GM18867 (cell line): ENCODE data around the gene SPAAR.
"Not testable (repeated sequence)": the region's sequence is repeated elsewhere in the genome, so short reads cannot be mapped to it uniquely, and the experiment has no call there.

Experiments used
- ATAC-seq: cut with Tn5 transposase; IDR thresholded peaks from one replicate; pipeline ENCODE4 v1.9.1; 2021; ENCODE audit warnings: mild to moderate bottlenecking, moderate library complexity; ENCODE audit not compliant: unreplicated experiment

Gene SPAAR

DNA sequence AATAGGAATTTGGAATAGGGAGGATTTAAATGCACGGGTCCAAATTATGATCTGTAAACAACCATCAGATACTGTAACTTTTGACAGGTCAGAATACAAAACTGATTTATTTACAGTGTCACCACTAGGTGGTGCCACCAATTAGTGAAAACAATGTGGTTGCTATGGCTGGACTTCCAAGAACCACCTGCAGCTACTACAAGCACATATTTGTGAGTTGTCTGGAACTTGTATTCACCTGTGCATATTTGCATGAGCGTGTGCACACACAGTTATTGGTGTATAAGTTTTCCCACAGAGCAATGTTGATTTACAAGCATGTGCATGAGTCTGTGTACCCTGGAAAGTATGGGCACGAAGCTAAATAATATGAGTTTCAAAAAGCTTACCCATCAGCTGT, 6.2 kb upstream of the SPAAR start:
- no peak for ATAC-seq

DNA sequence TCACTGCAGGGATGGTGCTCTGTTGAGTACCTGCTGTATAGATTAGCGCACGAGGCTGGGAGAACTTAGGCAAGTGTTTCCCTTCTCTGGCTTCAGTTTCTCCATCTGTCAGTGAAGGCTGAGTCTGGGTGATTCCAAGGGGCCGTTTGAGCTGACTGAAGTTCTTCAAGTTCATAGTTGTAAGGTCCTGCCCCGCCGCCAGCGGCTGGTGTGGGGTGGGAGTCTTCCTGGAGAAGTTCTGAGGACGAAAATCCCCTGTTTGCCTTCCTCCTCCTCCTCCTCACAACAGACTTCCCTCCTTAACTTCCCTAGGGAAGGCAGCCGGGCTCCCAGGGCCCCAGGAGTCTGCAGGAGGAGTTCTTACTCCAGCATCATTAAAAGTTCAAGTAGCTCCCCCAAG, 5.0 kb upstream of the SPAAR start:
- ATAC-seq, result no peak

- no peak for ATAC-seq
These were observed 4.1 kb upstream of the SPAAR start for GRCh38 chr9:35905051-35905781.

DNA sequence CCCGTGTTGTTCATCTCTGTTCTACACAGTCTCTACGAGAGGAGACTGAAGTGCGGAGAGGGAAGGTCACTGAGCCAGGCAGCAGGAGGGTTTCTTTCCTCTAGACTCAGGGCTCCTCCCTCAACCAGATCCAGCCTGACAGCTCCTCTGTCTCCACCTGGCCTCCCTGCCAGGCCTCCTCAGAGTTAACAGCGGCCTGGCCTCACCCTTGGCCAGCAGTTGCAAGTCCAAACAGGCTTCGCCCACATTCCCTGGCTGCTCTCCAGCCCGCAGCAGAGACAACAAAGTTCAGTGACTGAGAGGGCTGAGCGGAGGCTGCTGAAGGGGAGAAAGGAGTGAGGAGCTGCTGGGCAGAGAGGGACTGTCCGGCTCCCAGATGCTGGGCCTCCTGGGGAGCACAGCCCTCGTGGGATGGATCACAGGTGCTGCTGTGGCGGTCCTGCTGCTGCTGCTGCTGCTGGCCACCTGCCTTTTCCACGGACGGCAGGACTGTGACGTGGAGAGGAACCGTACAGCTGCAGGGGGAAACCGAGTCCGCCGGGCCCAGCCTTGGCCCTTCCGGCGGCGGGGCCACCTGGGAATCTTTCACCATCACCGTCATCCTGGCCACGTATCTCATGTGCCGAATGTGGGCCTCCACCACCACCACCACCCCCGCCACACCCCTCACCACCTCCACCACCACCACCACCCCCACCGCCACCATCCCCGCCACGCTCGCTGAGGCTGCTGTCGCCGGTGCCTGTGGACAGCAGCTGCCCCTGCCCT, 3.2 kb upstream of the SPAAR start, which contains the start of gene HRCT1:
Gene HRCT1 (plus strand): TSS at position 291 of the 768 bp plus-strand sequence. CDS start 86 bp downstream, at position 377.
- no peak for ATAC-seq

DNA sequence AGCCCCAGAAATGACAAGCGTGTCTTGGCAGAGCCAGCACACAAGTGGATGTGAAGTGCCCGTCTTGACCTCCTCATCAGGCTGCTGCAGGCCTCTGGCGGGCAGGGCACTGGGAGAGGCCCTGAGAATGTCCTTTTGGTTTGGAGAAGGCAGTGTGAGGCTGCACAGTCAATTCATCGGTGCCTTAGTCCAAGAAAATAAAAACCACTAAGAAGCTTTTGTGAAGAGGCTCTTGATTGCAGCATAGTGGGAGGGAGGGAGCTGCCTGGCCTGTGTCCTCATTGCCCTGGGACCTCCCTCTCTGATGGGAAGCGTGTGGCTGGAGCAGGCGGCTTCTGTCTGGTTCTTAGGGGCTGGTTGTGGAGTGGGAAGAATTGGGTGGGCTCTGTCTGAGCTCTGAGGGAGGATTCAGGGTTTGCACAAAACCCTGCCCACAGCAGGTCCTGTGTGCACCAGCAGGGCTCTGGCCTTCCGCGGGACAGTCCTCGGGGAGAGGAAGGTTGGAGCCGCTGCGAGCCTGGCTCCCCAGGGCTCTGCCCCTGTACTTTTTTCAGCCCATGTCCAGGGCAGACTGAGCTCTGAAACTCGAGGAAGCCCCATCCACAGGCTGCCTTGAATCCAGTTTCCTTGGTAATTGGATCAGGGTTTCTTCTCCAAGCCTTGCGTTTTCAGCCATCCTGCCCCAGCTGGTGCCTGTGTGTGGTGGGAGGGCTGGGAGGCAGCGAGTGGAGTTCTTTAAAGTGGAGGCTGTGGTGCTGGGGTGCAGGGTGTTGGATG, 2.2 kb upstream of the SPAAR start:
- ATAC-seq, result no peak

DNA sequence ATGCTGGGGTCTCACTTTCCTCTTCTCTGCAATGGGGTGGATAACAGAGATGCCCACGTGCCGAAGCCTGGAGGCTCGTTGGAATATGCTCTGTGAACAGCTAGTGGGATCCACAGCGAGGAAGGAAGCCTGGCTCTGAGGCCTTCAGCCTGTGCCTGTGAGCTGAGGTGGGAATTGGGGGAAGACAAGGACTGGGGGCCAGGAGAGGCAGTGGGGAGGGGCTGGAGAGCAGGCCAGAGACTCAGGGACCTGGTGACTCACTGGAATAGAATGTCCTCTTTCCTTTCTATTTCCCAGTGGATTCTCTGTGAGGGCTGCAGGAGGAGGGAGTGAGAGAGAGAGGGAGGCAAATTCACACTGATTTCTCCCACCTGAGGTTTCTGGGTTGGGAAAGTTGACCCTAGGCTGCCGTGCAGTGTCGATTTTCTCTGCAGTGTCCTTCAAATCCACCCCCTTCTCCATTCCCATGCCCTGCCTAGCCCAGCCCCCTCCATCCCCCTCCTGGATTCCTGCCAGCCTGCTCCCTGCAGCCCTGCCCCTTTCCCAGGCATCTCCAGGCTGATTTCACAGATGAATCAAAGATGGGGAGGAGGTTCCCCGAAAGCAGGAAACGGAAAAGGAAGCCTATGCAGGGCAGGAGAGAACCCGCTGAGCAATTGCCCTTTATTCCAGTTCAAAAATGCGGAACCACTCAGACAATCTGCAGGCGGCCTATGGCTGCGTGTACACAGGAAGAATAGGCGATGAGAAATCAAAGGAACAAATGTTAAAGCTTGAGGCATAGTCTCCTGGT, 1.4 kb upstream of the SPAAR start:
- ATAC-seq, result no peak

DNA sequence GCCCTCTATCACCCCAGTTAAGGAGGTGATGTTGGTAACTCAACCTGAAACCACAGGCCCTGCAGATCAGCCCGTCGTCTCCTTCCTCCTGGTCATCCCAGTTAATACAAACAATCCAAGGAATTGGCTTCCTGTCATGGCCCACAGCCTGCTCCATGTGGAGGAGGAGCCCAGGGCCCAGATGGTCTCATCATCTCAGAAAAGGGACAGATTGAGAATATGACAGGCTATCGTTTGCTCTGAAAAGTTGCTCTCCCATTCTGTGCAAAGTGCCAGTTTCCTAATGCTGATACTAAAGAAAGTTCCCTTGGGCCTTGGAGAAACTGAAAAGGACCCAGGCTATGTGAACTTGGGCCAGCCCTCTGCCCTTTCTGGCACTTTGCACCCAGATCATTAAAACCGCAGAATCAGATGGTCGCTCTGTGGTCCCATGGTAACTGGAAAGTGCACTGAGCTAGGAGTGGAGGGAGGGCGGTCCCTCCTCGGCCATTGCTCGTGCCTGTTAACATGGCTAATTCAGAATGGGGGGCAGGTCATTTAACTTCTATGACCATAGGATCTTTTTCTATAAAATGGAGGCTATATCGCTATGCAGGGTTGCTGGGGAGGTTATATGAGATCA, 675 bp upstream of the SPAAR start:
- ATAC-seq, result no peak

GRCh38 chr9:35909687-35910612, 660 bp downstream of the SPAAR start:
- no peak for ATAC-seq

GRCh38 chr9:35910613-35911359, 1.5 kb downstream of the SPAAR start:
- no peak for ATAC-seq

DNA sequence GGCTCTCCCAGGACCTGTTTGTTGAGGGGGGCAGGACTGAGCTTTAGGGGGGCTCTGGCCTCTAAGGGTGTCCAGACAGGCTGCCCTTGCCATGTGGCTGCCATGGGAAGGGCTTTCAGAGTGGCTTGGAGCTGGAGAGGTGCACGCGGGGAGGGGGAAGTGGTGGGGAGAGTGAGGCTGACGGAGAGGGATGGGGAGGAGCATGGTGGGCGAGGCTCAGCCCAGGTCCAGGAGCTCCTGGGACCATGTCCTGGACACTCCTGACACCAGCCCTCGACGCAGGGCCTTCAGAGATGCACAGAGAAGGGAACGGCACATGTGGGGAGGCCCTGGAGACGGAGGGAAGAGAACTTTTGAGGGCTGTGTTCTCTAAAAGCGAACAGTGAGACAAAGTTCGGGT, 2.4 kb downstream of the SPAAR start:
- no peak for ATAC-seq

DNA sequence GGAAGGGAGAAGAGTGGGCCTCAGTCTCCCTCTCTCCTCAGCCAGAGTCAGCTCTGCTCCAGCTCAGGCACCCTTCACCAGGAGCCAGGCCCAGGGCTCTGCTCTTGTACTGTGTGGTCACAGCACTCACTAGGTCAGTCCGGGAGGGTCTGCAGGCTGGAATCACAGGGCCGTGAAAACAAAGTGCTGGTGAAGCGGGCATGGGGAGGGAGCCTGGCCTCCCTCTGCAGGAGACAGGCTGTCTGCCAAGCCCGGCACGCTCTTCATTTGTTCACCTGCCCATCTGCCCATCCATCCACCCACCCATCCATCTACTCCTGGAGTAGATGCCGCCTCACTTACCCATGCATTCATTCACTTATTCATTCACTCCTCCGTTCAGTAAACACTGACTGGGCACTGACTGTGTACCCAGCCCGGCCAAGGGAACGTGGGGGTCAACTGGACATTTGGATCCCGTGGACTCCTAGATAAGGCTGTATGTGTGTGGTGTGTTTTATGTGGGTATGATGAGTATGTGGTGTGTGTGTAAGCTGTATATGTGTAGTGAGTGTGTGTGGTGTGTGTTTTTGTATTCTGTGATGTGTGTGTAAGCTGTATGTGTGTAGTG, 3.6 kb downstream of the SPAAR start:
- no peak for ATAC-seq

DNA sequence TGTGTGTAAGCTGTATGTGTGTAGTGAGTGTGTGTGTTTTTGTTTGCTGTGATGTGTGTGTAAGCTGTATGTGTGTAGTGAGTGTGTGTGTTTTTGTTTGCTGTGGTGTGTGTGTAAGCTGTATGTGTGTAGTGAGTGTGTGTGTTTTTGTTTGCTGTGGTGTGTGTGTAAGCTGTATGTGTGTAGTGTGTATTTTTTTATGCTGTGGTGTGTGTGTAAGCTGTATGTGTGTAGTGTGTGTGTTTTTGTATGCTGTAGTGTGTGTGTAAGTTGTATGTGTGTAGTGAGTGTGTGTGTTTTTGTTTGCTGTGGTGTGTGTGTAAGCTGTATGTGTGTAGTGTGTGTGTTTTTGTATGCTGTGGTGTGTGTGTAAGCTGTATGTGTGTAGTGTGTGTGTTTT, 4.1 kb downstream of the SPAAR start:
- not testable (repeated sequence) for ATAC-seq

DNA sequence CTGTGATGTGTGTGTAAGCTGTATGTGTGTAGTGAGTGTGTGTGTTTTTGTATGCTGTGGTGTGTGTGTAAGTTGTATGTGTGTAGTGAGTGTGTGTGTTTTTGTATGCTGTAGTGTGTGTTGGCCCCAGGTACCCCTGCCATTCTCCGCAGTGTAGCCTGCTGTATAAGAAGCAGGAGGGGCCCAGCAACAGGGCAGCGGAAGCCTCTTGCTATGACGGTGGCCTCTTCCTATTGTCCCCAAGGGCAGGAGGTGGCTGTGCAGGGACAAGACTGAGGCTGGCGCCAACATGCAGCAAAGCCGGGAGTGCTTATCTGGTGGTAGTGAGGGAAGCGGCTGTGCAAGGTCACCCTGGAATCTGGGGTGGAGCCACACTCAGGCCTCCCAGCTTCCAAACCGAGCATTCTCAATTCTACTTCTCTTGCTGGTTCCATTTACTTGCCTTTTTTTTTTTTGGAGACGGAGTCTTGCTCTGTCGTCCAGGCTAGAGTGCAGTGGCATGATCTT, 5.1 kb downstream of the SPAAR start:
- no peak for ATAC-seq

- ATAC-seq, result no peak
These were observed 6.5 kb downstream of the SPAAR start for GRCh38 chr9:35915681-35916294.

GRCh38 chr9:35917261-35917660, 8.0 kb downstream of the SPAAR start:
- ATAC-seq, result no peak

DNA sequence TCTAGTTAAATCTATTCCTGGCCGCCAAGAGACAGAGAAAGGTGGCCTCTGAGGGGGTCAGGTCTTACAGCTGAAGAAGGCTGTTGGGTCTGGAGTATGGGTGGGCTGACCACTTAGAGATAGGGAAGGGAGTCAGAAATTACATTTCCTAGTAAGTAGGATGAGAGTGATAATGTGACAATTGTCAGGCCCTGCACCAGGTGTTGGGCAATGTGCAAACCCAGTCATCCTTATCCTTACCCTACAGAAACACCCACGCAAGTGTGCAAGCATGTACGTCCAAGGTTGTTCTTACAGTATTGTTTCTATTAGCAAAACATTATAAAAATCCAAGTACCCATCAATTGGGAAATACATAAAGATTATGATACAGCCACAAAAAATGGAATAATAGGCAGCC, 9.5 kb downstream of the SPAAR start:
- no peak for ATAC-seq

- no peak for ATAC-seq
These were observed 10.1 kb downstream of the SPAAR start for GRCh38 chr9:35919212-35920008.
